NK-92 (cell line): ENCODE measurements around the gene SLC38A8.

ENCODE experiments used
- DNase-seq: peaks from one replicate; lab custom pipeline; 2025; ENCODE audit not compliant: unreplicated experiment; lab: John Stamatoyannopoulos, UW

SLC38A8 gene

GRCh38 chr16:83973077-83973476, 69.5 kb downstream of the SLC38A8 start:
- DNase-seq: no peak

- no peak for DNase-seq
Observed at GRCh38 chr16:83972256-83973008, 70.2 kb downstream of the SLC38A8 start.

DNA sequence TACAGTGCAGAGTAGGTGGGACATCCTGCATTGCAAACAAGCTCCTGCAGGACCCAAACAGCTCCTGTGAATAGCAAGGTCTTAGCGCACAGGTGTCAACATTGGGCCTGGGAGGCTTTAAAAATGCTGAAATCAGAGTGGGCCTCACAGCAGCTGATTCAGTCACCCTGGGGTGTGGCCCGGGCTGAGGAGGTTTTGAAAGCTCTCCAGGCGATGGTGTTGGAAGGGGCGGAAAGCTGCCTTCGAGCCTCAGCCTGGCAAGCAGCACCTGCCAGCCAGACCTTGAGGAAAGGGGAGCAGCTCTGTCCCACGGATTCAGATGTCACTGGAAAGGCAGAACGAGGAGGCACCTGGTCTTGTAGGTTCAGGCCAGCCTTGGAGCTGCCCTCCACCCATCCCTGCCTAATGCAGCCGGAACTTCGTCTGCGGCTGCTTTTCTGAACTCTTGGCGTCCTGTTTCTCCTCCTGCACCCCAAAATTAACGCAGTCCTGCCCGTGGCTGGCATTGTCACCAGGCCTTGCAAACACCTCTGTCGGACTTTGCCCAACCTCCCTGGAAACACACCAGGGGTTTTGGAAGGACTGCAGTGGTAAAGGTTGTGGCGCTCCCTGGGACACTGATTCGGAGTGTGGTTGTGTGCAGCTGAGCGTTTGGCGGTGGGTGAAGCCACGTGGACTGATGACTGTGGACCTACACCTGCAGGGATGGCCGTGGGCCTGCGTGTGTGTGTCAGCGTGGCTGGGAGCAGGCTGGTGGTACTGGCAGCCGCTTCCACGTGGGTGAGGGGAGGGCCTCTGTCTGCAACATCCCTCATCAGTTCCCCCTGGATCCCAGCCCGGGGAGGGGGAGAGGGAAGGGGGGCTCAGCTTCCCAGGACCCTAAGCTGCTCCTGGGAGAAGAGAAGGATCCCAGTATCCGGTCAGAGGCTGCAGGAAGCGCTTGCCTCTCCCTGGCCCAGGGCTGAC, 71.1 kb downstream of the SLC38A8 start:
- DNase-seq: no peak

- no peak for DNase-seq
Observed at GRCh38 chr16:83970430-83970815, 72.2 kb downstream of the SLC38A8 start.

GRCh38 chr16:83969771-83970429, 72.7 kb downstream of the SLC38A8 start:
- no peak for DNase-seq

DNA sequence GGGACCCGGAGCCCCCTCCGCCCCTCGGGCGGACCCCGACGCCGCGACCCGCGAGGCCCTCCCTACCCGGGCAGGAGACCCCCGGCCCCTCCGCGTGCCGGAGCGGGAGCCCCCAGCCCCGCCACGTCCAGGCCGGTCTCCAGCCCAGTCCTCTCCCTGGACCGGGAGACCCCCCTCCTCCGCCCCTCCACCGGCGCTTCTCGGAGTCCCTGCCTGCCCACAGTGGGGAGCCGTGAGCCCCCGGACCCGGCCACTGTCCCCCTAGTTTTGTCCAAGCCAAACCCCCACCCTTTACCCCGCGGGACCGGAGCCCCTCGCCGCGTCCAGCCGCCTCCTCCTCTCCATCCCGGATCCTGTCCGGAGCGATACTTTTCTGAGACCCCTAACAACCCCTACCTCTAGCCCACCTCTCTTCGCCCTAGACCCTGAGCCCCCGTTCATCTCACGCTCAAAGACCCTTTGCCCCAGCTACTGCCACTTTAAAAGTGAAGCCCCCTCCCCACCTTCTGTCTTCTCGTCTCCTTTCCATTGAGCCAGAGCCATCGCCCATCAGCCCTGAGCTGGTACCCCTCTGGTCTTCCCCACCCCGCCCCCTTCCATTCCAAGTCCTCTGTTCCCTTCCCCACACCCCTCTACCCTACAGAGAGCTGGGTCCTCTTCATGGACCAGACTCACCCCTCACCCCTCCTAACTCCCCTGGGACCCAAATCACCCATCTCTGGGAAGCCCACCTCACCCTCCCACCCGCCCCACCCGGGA, 73.5 kb downstream of the SLC38A8 start:
- DNase-seq: no peak

DNA sequence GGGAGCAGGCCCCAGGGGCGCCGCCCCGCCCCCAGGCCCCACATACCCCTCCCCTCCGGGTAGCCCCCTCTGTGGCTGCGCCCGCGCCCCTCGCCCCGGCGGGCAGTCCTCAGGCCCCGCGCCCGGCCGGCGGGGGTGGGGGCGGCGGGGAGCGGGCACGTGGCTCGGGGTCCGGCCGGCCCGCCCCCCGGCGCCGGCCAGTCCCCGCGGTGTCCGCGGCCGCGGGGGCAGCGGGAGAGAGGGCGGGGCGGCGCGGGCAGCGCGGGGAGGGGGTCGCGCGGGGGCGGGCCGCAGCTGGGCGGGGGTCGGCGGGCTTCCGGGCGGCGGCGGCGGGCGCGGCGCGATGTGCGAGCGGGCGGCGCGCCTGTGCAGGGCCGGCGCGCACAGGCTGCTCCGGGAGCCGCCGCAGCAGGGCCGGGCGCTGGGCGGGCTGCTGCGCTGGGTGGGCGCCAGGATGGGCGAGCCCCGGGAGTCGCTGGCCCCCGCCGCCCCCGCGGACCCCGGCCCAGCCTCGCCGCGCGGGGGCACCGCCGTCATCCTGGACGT, 74.2 kb downstream of the SLC38A8 start:
- no peak for DNase-seq

DNA sequence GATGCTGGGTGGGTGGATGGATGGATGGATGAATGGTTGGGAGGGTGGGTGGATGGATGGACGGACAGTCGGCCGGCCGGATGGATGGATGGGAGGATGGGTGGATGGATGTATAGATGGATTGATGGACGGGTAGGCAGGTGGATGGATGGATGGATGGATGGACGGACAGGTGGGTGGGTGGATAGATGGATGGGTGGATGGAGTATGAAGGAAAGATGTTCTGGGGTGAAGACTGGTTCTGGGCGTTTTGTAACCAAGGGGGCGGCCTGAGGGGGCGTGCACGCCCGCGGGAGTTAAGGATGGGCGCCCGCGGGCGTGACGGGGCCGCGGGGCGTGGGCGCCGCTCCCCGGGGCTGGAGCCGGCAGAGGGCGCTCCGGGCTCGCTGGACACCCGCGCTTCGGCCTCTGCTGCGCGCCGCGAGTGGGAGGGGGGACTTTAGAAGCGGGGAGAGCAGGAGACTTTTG, 74.7 kb downstream of the SLC38A8 start, which contains the start of gene NECAB2:
NECAB2 (plus strand) TSS at position 407 of the 468 bp plus-strand sequence. CDS start 405 bp downstream, outside the sequence.
- DNase-seq: no peak

GRCh38 chr16:83967091-83967490, 75.5 kb downstream of the SLC38A8 start:
- no peak for DNase-seq

DNA sequence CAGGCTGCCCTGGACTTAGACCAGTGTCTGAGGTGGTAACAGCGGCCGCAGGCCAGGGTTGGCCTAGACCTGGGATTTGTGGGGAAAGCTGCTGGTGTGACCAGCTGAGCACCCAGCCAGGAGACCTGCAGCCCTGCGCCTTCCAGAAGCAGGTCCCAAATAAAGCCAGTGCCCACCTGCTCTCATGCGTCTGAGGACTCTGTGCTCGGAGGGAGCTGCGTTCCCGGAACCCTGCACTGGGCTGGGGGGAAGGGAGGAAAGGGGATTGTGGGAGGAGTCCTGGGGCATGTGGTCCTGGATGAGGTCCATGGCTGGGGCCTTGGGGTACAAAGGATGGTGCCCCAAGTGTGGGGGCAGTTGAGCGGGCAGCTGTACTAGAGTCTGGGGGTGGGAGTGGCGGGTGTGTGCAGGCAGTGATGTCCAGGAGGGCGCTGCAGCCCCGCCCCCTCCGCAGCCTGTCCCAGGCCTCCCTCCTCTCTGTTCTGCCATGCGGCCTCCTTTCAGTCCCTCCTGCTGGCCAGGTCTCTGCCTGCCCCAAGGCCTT, 76.4 kb downstream of the SLC38A8 start:
- DNase-seq: no peak

GRCh38 chr16:83965444-83966152, 77.0 kb downstream of the SLC38A8 start:
- no peak for DNase-seq

DNA sequence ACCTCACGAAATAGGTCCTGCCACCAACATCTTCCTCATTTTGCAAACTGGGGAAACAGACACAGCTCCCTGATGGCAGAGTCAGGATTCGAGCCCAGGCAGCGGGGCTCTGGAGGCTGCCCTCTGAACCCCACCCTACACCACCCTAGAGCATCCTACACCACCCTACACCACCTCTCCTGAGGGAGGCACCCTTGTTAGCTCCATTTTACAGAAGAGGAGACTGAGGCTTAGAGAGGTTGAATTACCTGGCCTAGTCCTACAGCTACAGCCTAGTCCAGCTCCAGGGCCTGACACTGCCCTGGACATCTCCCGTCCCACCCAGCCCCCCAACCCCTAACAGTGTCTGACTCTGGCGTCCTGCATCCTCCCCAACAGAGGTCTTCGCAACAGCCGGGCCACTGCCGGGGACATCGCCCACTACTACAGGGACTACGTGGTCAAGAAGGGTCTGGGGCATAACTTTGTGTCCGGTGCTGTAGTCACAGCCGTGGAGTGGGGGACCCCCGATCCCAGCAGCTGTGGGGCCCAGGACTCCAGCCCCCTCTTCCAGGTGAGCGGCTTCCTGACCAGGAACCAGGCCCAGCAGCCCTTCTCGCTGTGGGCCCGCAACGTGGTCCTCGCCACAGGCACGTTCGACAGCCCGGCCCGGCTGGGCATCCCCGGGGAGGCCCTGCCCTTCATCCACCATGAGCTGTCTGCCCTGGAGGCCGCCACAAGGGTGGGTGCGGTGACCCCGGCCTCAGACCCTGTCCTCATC, 77.7 kb downstream of the SLC38A8 start:
- no peak for DNase-seq

DNA sequence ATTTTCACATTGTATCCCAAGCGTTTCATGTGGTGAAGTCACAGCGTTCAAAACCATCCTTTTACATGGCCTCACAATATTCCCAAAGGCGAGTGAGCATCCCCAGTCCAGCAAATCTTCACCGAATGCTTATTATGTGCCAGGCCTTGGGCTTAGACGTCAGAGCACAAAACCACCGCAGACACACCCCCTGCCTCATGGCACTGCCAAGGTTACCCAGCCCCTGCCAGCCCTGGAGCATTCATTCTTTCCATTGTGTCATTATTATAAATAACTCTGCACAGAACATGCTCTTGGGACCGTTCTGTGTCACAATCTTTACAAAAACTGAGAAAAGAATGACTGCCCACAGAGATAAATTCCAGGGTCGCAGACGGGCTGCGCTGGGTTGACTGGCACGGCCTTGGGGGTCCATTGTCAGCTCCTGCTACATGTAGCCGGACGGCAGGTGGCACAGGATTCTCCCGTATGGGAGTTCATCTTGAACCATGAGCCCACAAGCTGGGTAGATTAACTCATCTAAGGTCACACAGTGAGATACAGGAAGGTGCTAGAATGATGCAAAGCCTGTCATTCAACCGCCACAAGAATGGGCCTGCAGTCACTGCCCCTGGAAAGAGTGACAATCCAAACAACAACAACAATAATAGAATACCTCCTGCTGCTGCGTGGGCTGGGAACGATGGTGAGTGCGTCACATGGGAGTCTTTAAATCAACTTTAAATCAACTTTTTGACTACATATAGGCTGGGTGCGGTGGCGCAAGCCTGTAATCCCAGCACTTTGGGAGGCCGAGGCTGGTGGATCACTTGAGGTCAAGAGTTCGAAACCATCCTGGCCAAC, 79.1 kb downstream of the SLC38A8 start:
- DNase-seq: no peak

DNA sequence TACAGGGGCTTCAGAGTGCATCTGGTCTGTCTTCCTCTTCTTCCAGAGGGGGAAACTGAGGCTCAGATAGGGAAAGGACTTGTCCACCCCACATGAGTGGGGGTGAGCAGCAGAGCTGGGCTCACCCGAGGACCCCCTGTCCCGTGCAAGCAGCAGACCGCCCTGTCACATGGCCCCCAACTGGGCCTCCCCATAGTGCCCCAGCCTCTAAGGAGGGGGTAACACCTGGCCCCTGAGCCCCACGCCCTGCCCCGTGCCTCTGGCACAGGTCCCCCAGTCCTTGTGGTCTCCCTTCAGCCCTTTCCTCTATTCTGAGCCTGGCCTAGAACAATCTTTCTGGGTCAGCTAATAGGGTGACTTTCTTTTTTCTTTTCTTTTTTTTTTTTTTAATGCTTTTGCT, 81.0 kb downstream of the SLC38A8 start:
- DNase-seq: no peak

GRCh38 chr16:83960521-83961249, 81.9 kb downstream of the SLC38A8 start:
- no peak for DNase-seq
